HCT116 (cell line): Measurements from ENCODE around the gene DQX1. TPM values are rescaled to one million over a fixed set of nuclear protein-coding genes. Genes with fewer than 3 reads are reported as not detected.
A peak's percentile ranks its signal among the peaks of the same experiment; 100 is the strongest.

Source experiments
- ATAC-seq: fragments of 200-7000 bp; cut with Tn5 transposase; 2 replicates; pipeline ENCODE4 v1.9.1; 2020; ENCODE audit warnings: mild to moderate bottlenecking, moderate library complexity
- BruUV-seq: library from RNA; stranded (reverse); fragments of 400-500 nt; replicated peaks from 2 replicates; lab custom pipeline; 2021; lab: Mats Ljungman, UMichigan
- CTCF ChIA-PET: fragments of 300-600 bp; sonication (Branson Sonifier 250); formaldehyde crosslinking; loops from one replicate; lab custom pipeline; 2021; ENCODE audit warnings: antibody characterized with exemption; lab: Charles Lee
- POLR2A ChIA-PET: fragments of 300-600, 350-600 bp; sonication (Branson Sonifier 250); formaldehyde crosslinking; loops from one replicate; lab custom pipeline; 2021; ENCODE audit warnings: antibody characterized with exemption; lab: Charles Lee
- RAD21 ChIA-PET, 2 experiments: fragments of 300-600 bp; sonication (Branson Sonifier 250); formaldehyde crosslinking; loops; one replicate each; lab custom pipeline; 2023; ENCODE audit warnings: low total read pairs in 2 of 2; ENCODE audit not compliant: uncharacterized antibody in 2 of 2, unreplicated experiment in 2 of 2, low non-redundant PET in 1 of 2; lab: Charles Lee
- DNase-seq: peaks from one replicate; pipeline ENCODE4 v3.0.0-alpha.2; 2010; ENCODE audit warnings: low read depth, low spot score
- H2AFZ ChIP-seq: fragments of 200-600 bp; shearing (Covaris generic), sonication (generic); 2 replicates; pipeline ENCODE4 v1.6.1; 2017; ENCODE audit warnings: low read depth, mixed run types, mixed read lengths, antibody characterized with exemption, low read length; ENCODE audit not compliant: poor library complexity, severe bottlenecking
- H3K27ac ChIP-seq: 2 replicates; pipeline ENCODE4 v1.5.1; 2012; ENCODE audit warnings: low read depth, low read length
- H3K27me3 ChIP-seq: fragments of 200-600 bp; sonication (generic); 2 replicates; pipeline ENCODE4 v1.6.1; 2016; ENCODE audit warnings: mixed run types, low read length, mixed read lengths; ENCODE audit not compliant: insufficient read depth
- H3K36me3 ChIP-seq, 2 experiments: fragments of 200-500 bp in 1 of 2; fragments of 200-600 bp in 1 of 2; sonication (Bioruptor generic) in 1 of 2; sonication (generic) in 1 of 2; 2 replicates each; pipeline versions ENCODE4 v1.5.1 to v1.6.1; 2014 to 2016; ENCODE audit warnings: low read length in 2 of 2, inconsistent platforms in 1 of 2, mixed read lengths in 1 of 2, mixed run types in 1 of 2; ENCODE audit not compliant: insufficient read depth in 2 of 2, control insufficient read depth in 1 of 2
- H3K4me1 ChIP-seq, 2 experiments: fragments of 200-600 bp in 1 of 2; sonication (generic) in 1 of 2; 2 replicates each; pipeline versions ENCODE4 v1.5.1 to v1.6.1; 2012 to 2017; ENCODE audit warnings: low read length in 2 of 2, inconsistent platforms in 1 of 2, mild to moderate bottlenecking in 1 of 2, mixed read lengths in 1 of 2, mixed run types in 1 of 2, moderate library complexity in 1 of 2; ENCODE audit not compliant: insufficient read depth in 2 of 2, control insufficient read depth in 1 of 2
- H3K4me2 ChIP-seq: fragments of 200-600 bp; sonication (generic); 2 replicates; pipeline ENCODE4 v1.6.1; 2017; ENCODE audit warnings: mixed run types, low read length, mixed read lengths
- H3K4me3 ChIP-seq, 2 experiments: fragments of 200-600 bp in 1 of 2; sonication (generic) in 1 of 2; replicated peaks in 1 of 2; 2 replicates each; pipeline ENCODE4 v1.5.1; 2011 to 2016; ENCODE audit warnings: low read length in 2 of 2, control low read depth in 1 of 2, low read depth in 1 of 2, mild to moderate bottlenecking in 1 of 2, mixed read lengths in 1 of 2, mixed run types in 1 of 2
- H3K79me2 ChIP-seq: fragments of 200-600 bp; sonication (generic); 2 replicates; pipeline ENCODE4 v1.6.1; 2017; ENCODE audit warnings: mild to moderate bottlenecking, mixed run types, low read length, moderate library complexity, mixed read lengths; ENCODE audit not compliant: insufficient read depth
- H3K9ac ChIP-seq: fragments of 200-600 bp; sonication (generic); 2 replicates; pipeline ENCODE4 v1.6.1; 2016; ENCODE audit warnings: low read length, mixed read lengths
- H3K9me2 ChIP-seq: fragments of 200-600 bp; sonication (generic), shearing (Covaris generic); 2 replicates; pipeline ENCODE4 v1.6.1; 2017; ENCODE audit warnings: mixed run types, mild to moderate bottlenecking, moderate library complexity; ENCODE audit not compliant: insufficient read depth
- H3K9me3 ChIP-seq, 2 experiments: fragments of 200-500 bp in 1 of 2; fragments of 200-600 bp in 1 of 2; sonication (Bioruptor generic) in 1 of 2; sonication (generic) in 1 of 2; 2 replicates each; pipeline ENCODE4 v1.6.1; 2014 to 2017; ENCODE audit warnings: low read length in 2 of 2, mixed read lengths in 2 of 2, inconsistent platforms in 1 of 2, low read depth in 1 of 2, mild to moderate bottlenecking in 1 of 2, mixed run types in 1 of 2, moderate library complexity in 1 of 2; ENCODE audit not compliant: control insufficient read depth in 1 of 2, insufficient read depth in 1 of 2
- H4K20me1 ChIP-seq: fragments of 200-600 bp; sonication (generic), shearing (Covaris generic); 2 replicates; pipeline ENCODE4 v1.6.1; 2017; ENCODE audit warnings: mixed run types, mild to moderate bottlenecking, moderate library complexity; ENCODE audit not compliant: insufficient read depth
- CBX3 ChIP-seq: IDR thresholded peaks from 2 replicates; pipeline ENCODE4 v1.6.1; 2012; ENCODE audit warnings: low read depth
- CEBPB ChIP-seq: IDR thresholded peaks from 2 replicates; pipeline ENCODE4 v1.6.1; 2012; ENCODE audit warnings: low read depth
- EGR1 ChIP-seq: IDR thresholded peaks from 2 replicates; pipeline ENCODE4 v1.6.1; 2012; ENCODE audit warnings: low read depth
- ELF1 ChIP-seq: IDR thresholded peaks from 2 replicates; pipeline ENCODE4 v1.6.1; 2012; ENCODE audit warnings: low read depth, borderline replicate concordance
- EZH2phosphoT487 ChIP-seq: fragments of 200-600 bp; IDR thresholded peaks from 2 replicates; pipeline ENCODE4 v1.6.1; 2018; ENCODE audit warnings: antibody characterized with exemption, borderline replicate concordance
- FOSL1 ChIP-seq: IDR thresholded peaks from 2 replicates; pipeline ENCODE4 v1.6.1; 2012; ENCODE audit warnings: low read depth
- POLR2A ChIP-seq: IDR thresholded peaks from 2 replicates; pipeline ENCODE4 v1.7.0; 2011; ENCODE audit warnings: borderline replicate concordance; ENCODE audit not compliant: insufficient read depth, insufficient read length; ENCODE audit errors: extremely low read depth
- RAD21 ChIP-seq: IDR thresholded peaks from 2 replicates; pipeline ENCODE4 v1.6.1; 2012; ENCODE audit warnings: low read depth, mild to moderate bottlenecking
- SIN3A ChIP-seq: IDR thresholded peaks from 2 replicates; pipeline ENCODE4 v1.6.1; 2012; ENCODE audit warnings: low read depth
- TCF7L2 ChIP-seq: IDR thresholded peaks from 2 replicates; pipeline ENCODE4 v1.7.0; 2011; ENCODE audit warnings: borderline replicate concordance, inconsistent platforms; ENCODE audit not compliant: insufficient read depth, insufficient read length; ENCODE audit errors: extremely low read depth
- YY1 ChIP-seq: IDR thresholded peaks from 2 replicates; pipeline ENCODE4 v1.6.1; 2011; ENCODE audit warnings: low read length, low read depth, moderate library complexity, mild to moderate bottlenecking; ENCODE audit not compliant: insufficient replicate concordance; ENCODE audit errors: extremely low read depth
- ZNF274 ChIP-seq: fragments of 200-500 bp; sonication (Bioruptor generic); IDR thresholded peaks from 2 replicates; pipeline ENCODE4 v1.6.1; 2014; ENCODE audit warnings: mild to moderate bottlenecking, low read depth, low read length, inconsistent platforms
- intact Hi-C: fragments of 100-400 bp; cut with micrococcal nuclease; formaldehyde crosslinking; loops from 2 replicates; pipeline ENCODE4 v1.10.0; 2022
- total RNA-seq: library from RNA; stranded (reverse); gene quantifications from one replicate; pipeline ENCODE4 v1.2.1, GENCODE V29; 2021; ENCODE audit not compliant: unreplicated experiment
- TF ChIP-seq, protein P1 (sequence below): IDR thresholded peaks from 2 replicates; pipeline ENCODE4 v1.6.1; 2012; ENCODE audit warnings: low read depth
- TF ChIP-seq, protein P2 (sequence below), 3 experiments: fragments of 200-600 bp in 1 of 3; sonication (generic) in 1 of 3; IDR thresholded peaks in 2 of 3; conservative IDR thresholded peaks in 1 of 3; 2 replicates each; pipeline ENCODE4 v1.5.1; 2012 to 2017; ENCODE audit warnings: low read depth in 2 of 3, low read length in 2 of 3, antibody characterized with exemption in 1 of 3, borderline replicate concordance in 1 of 3, control low read depth in 1 of 3, mild to moderate bottlenecking in 1 of 3, mixed read lengths in 1 of 3, mixed run types in 1 of 3, moderate library complexity in 1 of 3; ENCODE audit not compliant: insufficient read depth in 1 of 3
- TF ChIP-seq, protein P3 (sequence below): IDR thresholded peaks from 2 replicates; pipeline ENCODE4 v1.6.1; 2011; ENCODE audit warnings: mild to moderate bottlenecking, low read length, moderate library complexity; ENCODE audit not compliant: insufficient replicate concordance; ENCODE audit errors: extremely low read depth

DQX1 gene
- total RNA-seq, 1 experiment from 2014 or later, result 0.98 TPM

- no peak overlapping the region for H3K9ac ChIP-seq
- TF ChIP-seq, protein P1, sequence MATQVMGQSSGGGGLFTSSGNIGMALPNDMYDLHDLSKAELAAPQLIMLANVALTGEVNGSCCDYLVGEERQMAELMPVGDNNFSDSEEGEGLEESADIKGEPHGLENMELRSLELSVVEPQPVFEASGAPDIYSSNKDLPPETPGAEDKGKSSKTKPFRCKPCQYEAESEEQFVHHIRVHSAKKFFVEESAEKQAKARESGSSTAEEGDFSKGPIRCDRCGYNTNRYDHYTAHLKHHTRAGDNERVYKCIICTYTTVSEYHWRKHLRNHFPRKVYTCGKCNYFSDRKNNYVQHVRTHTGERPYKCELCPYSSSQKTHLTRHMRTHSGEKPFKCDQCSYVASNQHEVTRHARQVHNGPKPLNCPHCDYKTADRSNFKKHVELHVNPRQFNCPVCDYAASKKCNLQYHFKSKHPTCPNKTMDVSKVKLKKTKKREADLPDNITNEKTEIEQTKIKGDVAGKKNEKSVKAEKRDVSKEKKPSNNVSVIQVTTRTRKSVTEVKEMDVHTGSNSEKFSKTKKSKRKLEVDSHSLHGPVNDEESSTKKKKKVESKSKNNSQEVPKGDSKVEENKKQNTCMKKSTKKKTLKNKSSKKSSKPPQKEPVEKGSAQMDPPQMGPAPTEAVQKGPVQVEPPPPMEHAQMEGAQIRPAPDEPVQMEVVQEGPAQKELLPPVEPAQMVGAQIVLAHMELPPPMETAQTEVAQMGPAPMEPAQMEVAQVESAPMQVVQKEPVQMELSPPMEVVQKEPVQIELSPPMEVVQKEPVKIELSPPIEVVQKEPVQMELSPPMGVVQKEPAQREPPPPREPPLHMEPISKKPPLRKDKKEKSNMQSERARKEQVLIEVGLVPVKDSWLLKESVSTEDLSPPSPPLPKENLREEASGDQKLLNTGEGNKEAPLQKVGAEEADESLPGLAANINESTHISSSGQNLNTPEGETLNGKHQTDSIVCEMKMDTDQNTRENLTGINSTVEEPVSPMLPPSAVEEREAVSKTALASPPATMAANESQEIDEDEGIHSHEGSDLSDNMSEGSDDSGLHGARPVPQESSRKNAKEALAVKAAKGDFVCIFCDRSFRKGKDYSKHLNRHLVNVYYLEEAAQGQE, result no peak
- TF ChIP-seq TCF7L2 (no peak), RAD21 (no peak), YY1 (no peak), CBX3 (no peak), POLR2A (no peak), ELF1 (no peak), EZH2phosphoT487 (no peak), CEBPB (no peak), ZNF274 (no peak), FOSL1 (no peak), SIN3A (no peak), EGR1 (no peak)
- TF ChIP-seq, protein P2, sequence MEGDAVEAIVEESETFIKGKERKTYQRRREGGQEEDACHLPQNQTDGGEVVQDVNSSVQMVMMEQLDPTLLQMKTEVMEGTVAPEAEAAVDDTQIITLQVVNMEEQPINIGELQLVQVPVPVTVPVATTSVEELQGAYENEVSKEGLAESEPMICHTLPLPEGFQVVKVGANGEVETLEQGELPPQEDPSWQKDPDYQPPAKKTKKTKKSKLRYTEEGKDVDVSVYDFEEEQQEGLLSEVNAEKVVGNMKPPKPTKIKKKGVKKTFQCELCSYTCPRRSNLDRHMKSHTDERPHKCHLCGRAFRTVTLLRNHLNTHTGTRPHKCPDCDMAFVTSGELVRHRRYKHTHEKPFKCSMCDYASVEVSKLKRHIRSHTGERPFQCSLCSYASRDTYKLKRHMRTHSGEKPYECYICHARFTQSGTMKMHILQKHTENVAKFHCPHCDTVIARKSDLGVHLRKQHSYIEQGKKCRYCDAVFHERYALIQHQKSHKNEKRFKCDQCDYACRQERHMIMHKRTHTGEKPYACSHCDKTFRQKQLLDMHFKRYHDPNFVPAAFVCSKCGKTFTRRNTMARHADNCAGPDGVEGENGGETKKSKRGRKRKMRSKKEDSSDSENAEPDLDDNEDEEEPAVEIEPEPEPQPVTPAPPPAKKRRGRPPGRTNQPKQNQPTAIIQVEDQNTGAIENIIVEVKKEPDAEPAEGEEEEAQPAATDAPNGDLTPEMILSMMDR (IDR thresholded peaks at IDR 0.05 in 2 of 3, conservative IDR thresholded peaks at IDR 0.05 in 1 of 3; ENCODE audit: borderline replicate concordance in 1 of 3, insufficient read depth in 1 of 3, low read depth in 2 of 3, low read length in 2 of 3), result no peak
- TF ChIP-seq, protein P3, sequence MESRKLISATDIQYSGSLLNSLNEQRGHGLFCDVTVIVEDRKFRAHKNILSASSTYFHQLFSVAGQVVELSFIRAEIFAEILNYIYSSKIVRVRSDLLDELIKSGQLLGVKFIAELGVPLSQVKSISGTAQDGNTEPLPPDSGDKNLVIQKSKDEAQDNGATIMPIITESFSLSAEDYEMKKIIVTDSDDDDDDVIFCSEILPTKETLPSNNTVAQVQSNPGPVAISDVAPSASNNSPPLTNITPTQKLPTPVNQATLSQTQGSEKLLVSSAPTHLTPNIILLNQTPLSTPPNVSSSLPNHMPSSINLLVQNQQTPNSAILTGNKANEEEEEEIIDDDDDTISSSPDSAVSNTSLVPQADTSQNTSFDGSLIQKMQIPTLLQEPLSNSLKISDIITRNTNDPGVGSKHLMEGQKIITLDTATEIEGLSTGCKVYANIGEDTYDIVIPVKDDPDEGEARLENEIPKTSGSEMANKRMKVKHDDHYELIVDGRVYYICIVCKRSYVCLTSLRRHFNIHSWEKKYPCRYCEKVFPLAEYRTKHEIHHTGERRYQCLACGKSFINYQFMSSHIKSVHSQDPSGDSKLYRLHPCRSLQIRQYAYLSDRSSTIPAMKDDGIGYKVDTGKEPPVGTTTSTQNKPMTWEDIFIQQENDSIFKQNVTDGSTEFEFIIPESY, result no peak
- H3K9me3 ChIP-seq, result no peaks in the 10 kb centered on the region
- ChIA-PET RAD21 (no interaction called here), POLR2A (interaction anchor here (1.8 kb wide), 1 partner anchor 50 kb away, joined by 3 read pairs; no protein-coding TSS in a partner anchor), CTCF (interaction anchor here (1.7 kb wide), 1 partner anchor 26 kb away, joined by 4 read pairs; no protein-coding TSS in a partner anchor)
- no peak for ATAC-seq
- peak overlapping the region; percentile 91; the same call in 1 of the 2 replicates for H3K27ac ChIP-seq
- intact Hi-C loops, result loop anchor here (1.0 kb wide), 1 partner anchor 25 kb away; no protein-coding TSS in a partner anchor
- peaks cover 3 to 16% of the 10 kb centered on the region in 2 experiments; a peak in 2 of 4 replicates for H3K36me3 ChIP-seq
- H2AFZ ChIP-seq, result no peak overlapping the region
- H3K79me2 ChIP-seq, result peaks cover 22% of the 10 kb centered on the region
- no peaks in the 10 kb centered on the region for H3K27me3 ChIP-seq
- no peak for DNase-seq
- peak overlapping the region; percentile 99 for H3K4me2 ChIP-seq
- H3K4me1 ChIP-seq, result peaks cover 30 to 63% of the 10 kb centered on the region in 2 experiments
- no peaks in the 10 kb centered on the region for H3K9me2 ChIP-seq
- BruUV-seq, result no TSS peak
- peak overlapping the region; percentile 85 to 93; a peak in 2 of 4 replicates for H3K4me3 ChIP-seq
- no peaks in the 10 kb centered on the region for H4K20me1 ChIP-seq
These were observed 20.4 kb downstream of the DQX1 start for GRCh38 chr2:74505448-74506246.
